Liver (tissue), 2 donors: Measurements from ENCODE around the gene CXCR4.
"Not testable (repeated sequence)": the region's sequence is repeated elsewhere in the genome, so short reads cannot be mapped to it uniquely, and the experiment has no call there.

ENCODE experiments used
- MAX ChIP-seq: IDR thresholded peaks from 2 replicates; pipeline ENCODE4 v1.6.1; 2016; ENCODE audit warnings: antibody characterized with exemption
- NR2F2 ChIP-seq: IDR thresholded peaks from 2 replicates; pipeline ENCODE4 v1.6.1; 2016; ENCODE audit warnings: antibody characterized with exemption
- donor health status: healthy.

GRCh38 chr2:136071887-136072286 is 46.1 kb downstream of the CXCR4 start:
- TF ChIP-seq NR2F2, MAX: not testable (repeated sequence)
